ENCODE data around the gene CASK.

CASK gene

GRCh38 chrX:41952102-41952501 is 28.7 kb upstream of the CASK start:
- no peak overlapping the region for H3K4me3 ChIP-seq (replicated peaks in 1 of 2; ENCODE audit: low read depth in 2 of 2, low read length in 2 of 2)
- DNase-seq (ENCODE audit: low read depth in 2 of 2) = no peak
- TF ChIP-seq CTCF (IDR thresholded peaks at IDR 0.05; ENCODE audit: low read depth, low read length) = no peak

GRCh38 chrX:41946989-41947612 is 23.7 kb upstream of the CASK start:
- H3K4me3 ChIP-seq (replicated peaks in 1 of 2; ENCODE audit: low read depth in 2 of 2, low read length in 2 of 2) = no peak overlapping the region
- no peak for TF ChIP-seq CTCF (IDR thresholded peaks at IDR 0.05; ENCODE audit: low read depth, low read length)
- DNase-seq (ENCODE audit: low read depth in 2 of 2) = no peak

- H3K4me3 ChIP-seq (replicated peaks in 1 of 2; ENCODE audit: low read depth in 2 of 2, low read length in 2 of 2) = no peak overlapping the region
- no peak for DNase-seq (ENCODE audit: low read depth in 2 of 2)
- TF ChIP-seq CTCF (IDR thresholded peaks at IDR 0.05; ENCODE audit: low read depth, low read length) = no peak
Observed at GRCh38 chrX:41946235-41946634, 22.9 kb upstream of the CASK start.

- TF ChIP-seq CTCF (IDR thresholded peaks at IDR 0.05; ENCODE audit: low read depth, low read length) = no peak
- no peak for DNase-seq (ENCODE audit: low read depth in 2 of 2)
- no peak overlapping the region for H3K4me3 ChIP-seq (replicated peaks in 1 of 2; ENCODE audit: low read depth in 2 of 2, low read length in 2 of 2)
Observed at GRCh38 chrX:41935832-41936231, 12.5 kb upstream of the CASK start.

GRCh38 chrX:41933546-41933945 is 10.2 kb upstream of the CASK start:
- no peak overlapping the region for H3K4me3 ChIP-seq (replicated peaks in 1 of 2; ENCODE audit: low read depth in 2 of 2, low read length in 2 of 2)
- no peak for DNase-seq (ENCODE audit: low read depth in 2 of 2)
- no peak for TF ChIP-seq CTCF (IDR thresholded peaks at IDR 0.05; ENCODE audit: low read depth, low read length)

GRCh38 chrX:41932885-41933284 is 9.5 kb upstream of the CASK start:
- DNase-seq (ENCODE audit: low read depth in 2 of 2) = no peak
- no peak overlapping the region for H3K4me3 ChIP-seq (replicated peaks in 1 of 2; ENCODE audit: low read depth in 2 of 2, low read length in 2 of 2)
- no peak for TF ChIP-seq CTCF (IDR thresholded peaks at IDR 0.05; ENCODE audit: low read depth, low read length)

- no peak overlapping the region for H3K4me3 ChIP-seq (replicated peaks in 1 of 2; ENCODE audit: low read depth in 2 of 2, low read length in 2 of 2)
- no peak for DNase-seq (ENCODE audit: low read depth in 2 of 2)
- no peak for TF ChIP-seq CTCF (IDR thresholded peaks at IDR 0.05; ENCODE audit: low read depth, low read length)
Observed at GRCh38 chrX:41931591-41931990, 8.2 kb upstream of the CASK start.

All from cardiac fibroblast (primary cell).